ENCODE data around the gene CCM2.
A peak's percentile ranks its signal among the peaks of the same experiment; 100 is the strongest.

The CCM2 gene

GRCh38 chr7:44974549-44974948, 25.5 kb upstream of the CCM2 start:
- Histone ChIP-seq H3K36me3 (peaks cover 76% of the 10 kb centered on the region), H3K27me3 (no peaks in the 10 kb centered on the region), H3K4me2 (peak overlapping the region; percentile 98), H3K27ac (peak overlapping the region; percentile 40; the same call in 1 of the 2 replicates), H3K4me3 (no peak overlapping the region), H3K4me1 (peaks cover 83% of the 10 kb centered on the region), H3K9ac (no peak overlapping the region), H3K9me3 (no peaks in the 10 kb centered on the region), H4K20me1 (no peaks in the 10 kb centered on the region)
- no peak for TF ChIP-seq Cebpa-rat (IDR thresholded peaks at IDR 0.05)

- Histone ChIP-seq H4K20me1 (no peaks in the 10 kb centered on the region), H3K27ac (peak overlapping the region; percentile 40), H3K36me3 (peaks cover 67% of the 10 kb centered on the region), H3K9ac (no peak overlapping the region), H3K4me2 (peak overlapping the region; percentile 98), H3K4me3 (no peak overlapping the region), H3K9me3 (no peaks in the 10 kb centered on the region), H3K27me3 (no peaks in the 10 kb centered on the region), H3K4me1 (peaks cover 83% of the 10 kb centered on the region)
- TF ChIP-seq Cebpa-rat (IDR thresholded peaks at IDR 0.05), result no peak
Measured at GRCh38 chr7:44975331-44976039, 24.5 kb upstream of the CCM2 start.

DNA sequence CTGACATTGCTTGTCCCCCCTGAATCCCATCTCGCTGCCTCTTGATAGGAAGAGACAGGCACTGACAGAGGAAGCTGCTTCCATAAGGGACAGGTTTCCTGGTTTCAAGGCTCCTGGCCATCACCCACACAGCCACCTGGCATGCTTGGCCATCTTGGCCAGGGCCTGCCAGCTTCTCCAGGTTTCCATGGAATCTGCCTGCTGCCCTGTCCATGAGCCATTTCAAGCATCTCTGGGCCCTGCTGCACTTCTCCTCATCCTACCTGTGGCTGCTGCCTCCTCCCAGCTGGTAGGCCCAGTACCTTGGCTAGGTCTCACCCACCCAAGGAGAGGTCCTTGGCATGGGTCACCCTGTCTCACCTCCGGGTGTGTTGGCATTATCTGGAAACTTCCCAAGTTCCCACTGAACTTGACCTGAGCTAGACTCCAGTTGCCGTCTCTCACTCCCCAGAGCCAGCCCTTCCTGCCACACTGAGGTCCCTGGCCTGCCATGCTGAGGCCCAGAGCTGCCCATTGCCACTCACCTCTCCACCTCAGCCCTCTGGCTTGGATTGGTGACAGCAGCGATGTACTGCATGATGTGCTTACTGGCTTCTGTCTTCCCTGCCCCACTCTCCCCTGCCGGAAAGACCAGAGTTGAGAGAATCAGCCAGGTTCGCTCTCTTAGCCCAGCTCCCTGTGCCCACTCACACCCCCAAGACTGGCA, 23.8 kb upstream of the CCM2 start:
- Histone ChIP-seq H3K36me3 (peaks cover 62% of the 10 kb centered on the region), H3K4me2 (peak overlapping the region; percentile 98), H3K27me3 (no peaks in the 10 kb centered on the region), H3K4me1 (peaks cover 83% of the 10 kb centered on the region), H3K4me3 (0 out of 2 replicates have a peak overlapping the region, but pooled peaks have one; percentile 29), H4K20me1 (peaks cover 5% of the 10 kb centered on the region), H3K9me3 (no peaks in the 10 kb centered on the region), H3K9ac (no peak overlapping the region; the same call in 1 of the 2 replicates), H3K27ac (peak overlapping the region; percentile 88)
- TF ChIP-seq Cebpa-rat (IDR thresholded peaks at IDR 0.05), result no peak

- peak overlapping the region; percentile 98 for H3K4me2 ChIP-seq
- H3K36me3 ChIP-seq, result peaks cover 62% of the 10 kb centered on the region
- H3K4me3 ChIP-seq, result peak overlapping the region; percentile 29; the same call in 1 of the 2 replicates
- H3K27ac ChIP-seq, result peak overlapping the region; percentile 88
- H3K4me1 ChIP-seq, result peaks cover 84% of the 10 kb centered on the region
- H3K9ac ChIP-seq, result peak overlapping the region; percentile 78; the same call in 1 of the 2 replicates
- peaks cover 11% of the 10 kb centered on the region for H4K20me1 ChIP-seq
- H3K27me3 ChIP-seq, result no peaks in the 10 kb centered on the region
- H3K9me3 ChIP-seq, result no peaks in the 10 kb centered on the region
- no peak for TF ChIP-seq Cebpa-rat (IDR thresholded peaks at IDR 0.05)
Measured at GRCh38 chr7:44976746-44977196, 23.2 kb upstream of the CCM2 start.

- peak overlapping the region; percentile 98 for H3K4me2 ChIP-seq
- peak overlapping the region; percentile 68 for H3K4me3 ChIP-seq
- H3K36me3 ChIP-seq, result peaks cover 62% of the 10 kb centered on the region
- H3K9me3 ChIP-seq, result no peaks in the 10 kb centered on the region
- peaks cover 14% of the 10 kb centered on the region for H4K20me1 ChIP-seq
- peak overlapping the region; percentile 78 for H3K9ac ChIP-seq
- no peak for TF ChIP-seq Cebpa-rat (IDR thresholded peaks at IDR 0.05)
- H3K27me3 ChIP-seq, result no peaks in the 10 kb centered on the region
- peaks cover 89% of the 10 kb centered on the region for H3K4me1 ChIP-seq
- H3K27ac ChIP-seq, result peak overlapping the region; percentile 88
Measured at GRCh38 chr7:44977304-44977958, 22.6 kb upstream of the CCM2 start.

DNA sequence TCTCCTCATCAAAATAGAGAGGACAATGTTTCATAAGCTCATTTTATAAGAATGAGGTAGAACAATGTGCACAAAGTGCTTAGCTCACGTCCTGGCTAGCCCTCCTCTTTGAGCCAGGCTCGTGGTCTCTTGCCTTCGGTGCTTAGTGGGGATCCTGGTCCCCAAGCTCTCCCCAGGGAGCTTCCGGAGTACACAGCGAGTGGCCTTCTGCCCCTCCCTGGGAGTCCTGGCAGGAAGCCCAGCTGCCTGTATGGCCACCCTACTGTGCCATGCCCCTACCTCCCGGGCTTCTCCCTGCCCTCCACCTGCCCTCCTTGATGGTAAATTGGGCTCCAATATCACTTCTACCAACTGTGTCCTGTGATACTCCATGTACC, 22.1 kb upstream of the CCM2 start:
- Histone ChIP-seq H3K27ac (peak overlapping the region; percentile 88), H3K27me3 (no peaks in the 10 kb centered on the region), H3K4me1 (peaks cover 95% of the 10 kb centered on the region), H3K36me3 (peaks cover 62% of the 10 kb centered on the region), H4K20me1 (peaks cover 19% of the 10 kb centered on the region), H3K9me3 (no peaks in the 10 kb centered on the region), H3K4me3 (peak overlapping the region; percentile 68), H3K9ac (peak overlapping the region; percentile 78), H3K4me2 (peak overlapping the region; percentile 98)
- TF ChIP-seq Cebpa-rat (IDR thresholded peaks at IDR 0.05), result no peak

DNA sequence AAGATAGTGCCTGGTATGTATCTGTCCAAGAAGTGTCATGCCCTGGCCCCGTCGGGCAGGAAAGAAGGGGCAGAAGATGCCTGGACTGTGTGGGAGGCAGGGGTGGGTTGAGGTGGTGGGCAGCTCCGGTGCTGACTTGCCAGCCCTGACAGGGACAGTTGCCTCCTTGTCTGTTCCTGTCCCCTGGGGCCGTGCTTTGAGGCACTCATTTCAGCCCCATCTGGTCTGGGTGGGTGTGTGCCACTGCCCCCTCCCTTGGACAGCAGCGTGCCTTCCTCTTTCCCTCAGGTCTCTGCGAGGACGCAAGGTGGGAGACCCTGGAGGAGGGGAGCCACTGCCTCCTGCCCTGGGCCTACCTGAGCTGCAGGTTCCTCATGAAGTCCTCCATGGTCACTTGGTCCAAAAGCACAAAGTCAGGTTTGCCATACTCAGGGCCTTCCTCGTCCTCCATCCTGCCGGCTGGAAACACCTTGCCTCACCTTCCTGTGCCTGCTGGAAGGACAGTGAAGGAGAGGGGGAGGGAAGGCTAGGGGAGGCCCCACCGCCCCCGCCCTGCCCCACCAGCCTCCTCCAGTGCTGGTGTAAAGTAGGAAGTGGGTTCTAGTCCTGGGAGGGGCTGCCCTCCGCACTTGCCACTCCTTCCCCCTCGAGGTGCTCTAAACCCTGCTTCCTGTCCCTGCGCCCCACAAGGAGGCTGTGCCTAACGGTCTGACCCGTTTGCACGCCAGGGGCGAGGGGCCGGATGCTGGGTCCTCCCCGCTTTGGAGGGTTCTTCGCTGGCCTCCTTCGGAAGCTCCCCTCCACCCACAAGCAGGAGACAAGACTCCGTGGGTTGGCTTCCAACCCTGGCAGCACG, 21.3 kb upstream of the CCM2 start, which contains the start of gene MYO1G:
MYO1G (minus strand) TSS at position 505 of the 856 bp plus-strand sequence; CDS start at position 451, 54 bp downstream.
- Histone ChIP-seq H3K4me3 (peak within 1 kb of the TSS; percentile 68), H3K9ac (peak within 1 kb of the TSS; percentile 78), H3K27ac (peak within 1 kb of the TSS; percentile 88), H3K27me3 (no peaks in the 10 kb centered on the region), H4K20me1 (peaks cover 27% of the 10 kb centered on the region), H3K9me3 (no peaks in the 10 kb centered on the region), H3K4me1 (peaks cover 99% of the 10 kb centered on the region), H3K36me3 (peaks cover 62% of the 10 kb centered on the region), H3K4me2 (peak within 1 kb of the TSS; percentile 98)
- no peak for TF ChIP-seq Cebpa-rat (IDR thresholded peaks at IDR 0.05)

DNA sequence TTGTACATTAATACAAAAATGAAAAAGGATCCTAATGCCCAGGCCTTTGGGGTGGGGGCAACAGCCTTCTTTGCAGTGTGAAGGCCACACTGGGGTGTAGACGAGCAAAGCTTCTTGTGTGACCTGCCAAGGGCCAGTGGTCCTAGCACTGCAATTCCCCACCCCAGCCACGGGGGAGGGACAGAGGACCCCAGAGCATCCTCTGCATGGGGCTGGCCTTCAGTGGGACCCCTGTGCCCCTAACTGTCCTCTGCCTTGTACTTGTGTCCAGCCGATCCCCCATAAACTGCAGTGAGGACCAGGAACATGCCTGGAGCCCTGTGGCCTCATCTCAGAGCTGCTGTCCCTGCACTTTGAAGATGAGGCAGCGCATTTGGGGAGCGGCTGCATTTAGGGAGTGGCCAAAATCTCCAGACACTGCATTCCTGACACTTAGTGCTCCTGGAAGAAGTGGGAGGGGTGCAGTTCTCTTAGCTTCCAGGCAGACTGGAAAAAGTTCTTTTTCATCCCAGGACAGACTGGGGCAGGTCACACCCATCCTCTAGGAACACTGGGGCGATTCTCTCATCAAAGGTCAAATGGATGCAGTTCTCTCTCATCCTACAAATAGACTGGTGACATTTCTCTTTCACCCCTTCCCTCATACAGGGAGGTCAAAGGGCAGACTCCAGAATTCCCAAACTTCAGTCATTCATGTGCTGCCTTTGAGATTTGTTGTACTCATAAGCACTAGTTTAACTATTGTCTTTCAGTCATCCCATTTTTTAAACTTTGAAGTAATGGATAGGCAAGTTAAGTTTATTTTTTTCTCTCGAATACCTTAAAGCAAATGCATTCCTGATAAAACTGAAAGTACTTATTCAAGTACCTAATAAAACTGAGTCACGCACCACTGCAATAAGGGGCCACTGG, 20.3 kb upstream of the CCM2 start:
- H3K27me3 ChIP-seq, result no peaks in the 10 kb centered on the region
- peak overlapping the region; percentile 78 for H3K9ac ChIP-seq
- H4K20me1 ChIP-seq, result peaks cover 37% of the 10 kb centered on the region
- no peak for TF ChIP-seq Cebpa-rat (IDR thresholded peaks at IDR 0.05)
- no peaks in the 10 kb centered on the region for H3K9me3 ChIP-seq
- H3K4me2 ChIP-seq, result peak overlapping the region; percentile 98
- peak overlapping the region; percentile 88 for H3K27ac ChIP-seq
- peaks cover 62% of the 10 kb centered on the region for H3K36me3 ChIP-seq
- H3K4me1 ChIP-seq, result peaks cover 99% of the 10 kb centered on the region
- peak overlapping the region; percentile 68 for H3K4me3 ChIP-seq
